NCI-H446 treated with DMSO at 0.1 percent for 48 hours (cell line): ENCODE measurements around the gene CABLES1.

ENCODE experiments used
- DNase-seq: peaks from one replicate; lab custom pipeline; 2025; lab: John Stamatoyannopoulos, UW

CABLES1 gene

DNA sequence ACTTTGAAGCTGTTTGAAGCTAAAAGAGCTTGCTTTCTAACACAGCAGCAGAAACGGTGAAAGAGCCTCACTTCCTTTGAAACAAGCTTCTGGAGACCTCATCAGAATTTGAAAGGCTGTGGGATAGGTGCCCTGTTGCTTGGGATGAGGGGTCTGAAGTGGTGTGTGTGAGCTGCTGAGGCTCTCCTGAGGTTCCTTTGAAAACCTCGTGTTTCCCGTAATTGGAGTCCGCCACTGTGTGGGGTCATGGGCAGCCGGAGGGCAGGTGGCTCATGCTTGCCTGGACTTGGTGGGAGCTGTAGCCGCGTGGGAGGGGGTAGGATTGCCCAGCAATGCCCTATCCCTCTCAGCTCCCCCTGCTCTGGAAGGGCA is 34.4 kb downstream of the CABLES1 start:
- no peak for DNase-seq

- DNase-seq, result no peak
Measured at GRCh38 chr18:23170137-23170536, 34.9 kb downstream of the CABLES1 start.

DNA sequence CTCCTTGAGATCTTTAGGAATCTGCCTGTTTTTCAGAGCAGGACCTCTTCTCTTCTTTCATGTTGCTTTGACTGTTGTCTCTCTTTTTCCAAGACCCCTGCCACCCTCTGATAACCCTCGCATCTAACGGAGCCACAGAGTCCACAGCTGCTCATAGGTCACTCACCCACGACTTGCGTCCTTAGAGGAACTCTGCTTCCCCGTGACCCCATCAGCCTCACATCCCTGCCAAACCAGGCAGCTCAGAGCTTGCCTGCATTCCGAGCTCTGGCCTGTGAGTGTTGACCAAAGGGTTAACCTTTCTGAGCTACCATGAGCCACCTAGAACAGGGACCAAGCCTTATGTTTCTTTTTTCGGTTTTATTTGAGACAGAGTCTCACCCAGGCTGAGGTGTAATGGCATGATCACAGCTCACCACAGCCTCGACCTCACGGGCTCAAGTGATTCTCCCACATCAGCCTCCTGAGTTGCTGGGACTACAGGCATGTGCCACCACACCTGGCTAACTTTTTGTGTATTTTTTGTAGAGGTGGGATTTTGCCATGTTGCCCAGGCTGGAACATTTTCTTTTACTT is 36.4 kb downstream of the CABLES1 start:
- no peak for DNase-seq

GRCh38 chr18:23172591-23173380 is 37.5 kb downstream of the CABLES1 start:
- DNase-seq, result no peak

DNA sequence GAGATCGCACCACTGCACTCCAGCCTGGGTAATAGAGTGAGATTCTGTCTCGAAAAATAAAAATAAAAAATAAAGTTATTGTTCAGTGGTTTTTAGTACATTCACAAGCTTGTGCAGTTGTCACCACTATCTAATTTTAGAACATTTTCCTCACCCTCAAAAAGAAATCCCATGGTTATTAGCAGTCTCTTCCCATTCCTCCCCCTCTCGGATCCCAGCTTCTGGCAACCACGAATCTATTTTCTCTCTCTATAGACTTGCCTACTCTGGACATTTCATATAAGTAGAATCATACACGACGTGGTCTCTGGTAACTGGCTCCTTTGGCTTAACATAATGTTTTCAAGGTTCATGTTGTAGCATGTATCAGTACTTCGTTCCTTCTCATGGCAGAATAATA is 38.6 kb downstream of the CABLES1 start:
- DNase-seq, result no peak

DNA sequence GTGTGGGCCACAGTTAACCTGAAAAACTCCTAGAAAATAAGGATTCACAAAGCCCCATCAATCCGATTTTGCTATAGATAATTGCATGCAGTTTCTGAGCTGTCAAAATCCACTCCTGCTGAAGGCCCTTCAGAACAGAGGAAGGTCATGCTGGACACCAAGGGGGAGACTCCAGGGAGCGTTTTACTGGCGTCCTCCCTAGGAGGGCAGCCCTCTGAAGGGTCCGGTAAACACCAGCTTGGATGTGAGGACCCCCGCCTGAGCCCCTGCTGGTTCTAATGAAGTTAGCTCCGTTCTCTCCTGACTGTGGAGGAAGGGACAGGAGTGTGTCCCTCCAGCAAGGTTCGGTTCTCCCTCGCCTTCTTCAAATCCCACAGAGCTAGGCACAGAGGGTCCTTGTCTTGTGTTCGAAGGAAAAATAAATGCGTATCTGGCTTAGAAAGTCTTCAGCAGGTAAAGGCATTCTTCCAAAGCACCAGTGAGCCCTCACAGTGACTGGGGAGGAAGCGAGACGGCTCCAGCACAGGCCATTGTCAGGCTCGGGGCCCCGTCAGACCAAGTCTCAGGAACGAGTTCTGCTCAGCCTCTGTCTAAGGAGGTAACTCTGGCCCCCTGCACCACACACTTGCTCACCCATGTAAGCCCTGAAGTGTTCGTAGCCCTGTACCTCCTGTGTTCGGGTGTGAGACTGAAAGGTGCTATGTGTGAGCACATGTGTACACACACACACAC is 41.6 kb downstream of the CABLES1 start:
- no peak for DNase-seq

GRCh38 chr18:23177433-23178072 is 42.3 kb downstream of the CABLES1 start:
- no peak for DNase-seq

- DNase-seq, result no peak
Measured at GRCh38 chr18:23178201-23178600, 42.9 kb downstream of the CABLES1 start.

GRCh38 chr18:23178661-23179081 is 43.4 kb downstream of the CABLES1 start:
- no peak for DNase-seq

GRCh38 chr18:23179416-23179815 is 44.1 kb downstream of the CABLES1 start:
- no peak for DNase-seq

DNA sequence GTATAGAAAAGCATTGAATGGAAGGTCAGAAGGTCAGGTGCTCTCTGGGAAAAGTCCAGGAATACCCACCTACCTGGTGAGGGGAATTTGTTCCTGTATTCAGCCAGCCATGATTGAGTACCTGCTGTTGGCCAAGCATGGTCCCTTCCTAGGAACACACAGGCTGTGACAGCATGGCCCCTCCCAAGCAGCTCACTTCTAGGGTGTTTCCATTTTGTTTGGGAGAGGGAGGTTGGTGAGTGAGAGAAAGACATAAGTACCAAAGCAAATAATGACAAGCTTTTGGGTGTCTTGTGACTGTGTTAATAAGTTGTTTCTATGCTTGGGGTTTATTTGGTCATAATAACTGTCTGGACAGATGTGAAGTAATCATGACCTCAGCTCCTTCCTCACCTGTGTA is 46.3 kb downstream of the CABLES1 start:
- no peak for DNase-seq

GRCh38 chr18:23182606-23183005 is 47.3 kb downstream of the CABLES1 start:
- DNase-seq, result no peak

- DNase-seq, result no peak
Measured at GRCh38 chr18:23183411-23184150, 48.3 kb downstream of the CABLES1 start.

DNA sequence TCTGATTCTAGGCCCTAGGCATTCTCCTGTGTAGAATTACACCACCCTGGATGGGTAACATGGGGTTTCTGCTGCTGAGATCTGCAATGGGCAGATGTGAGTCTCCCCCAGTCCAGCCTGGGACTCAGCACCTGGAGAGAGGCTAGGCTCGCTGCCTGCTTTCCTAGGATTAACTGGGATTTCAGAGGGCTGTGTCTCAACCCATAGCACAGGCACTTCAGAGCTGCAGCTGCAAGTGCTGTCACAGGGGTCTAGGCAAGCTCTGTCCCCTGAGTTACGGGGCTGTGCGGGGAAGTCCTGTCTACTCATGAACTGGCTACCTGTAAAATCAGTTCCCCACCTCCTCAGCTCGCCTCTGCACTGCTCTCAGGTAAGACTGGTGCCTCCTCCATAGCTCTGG is 51.5 kb downstream of the CABLES1 start:
- no peak for DNase-seq

DNA sequence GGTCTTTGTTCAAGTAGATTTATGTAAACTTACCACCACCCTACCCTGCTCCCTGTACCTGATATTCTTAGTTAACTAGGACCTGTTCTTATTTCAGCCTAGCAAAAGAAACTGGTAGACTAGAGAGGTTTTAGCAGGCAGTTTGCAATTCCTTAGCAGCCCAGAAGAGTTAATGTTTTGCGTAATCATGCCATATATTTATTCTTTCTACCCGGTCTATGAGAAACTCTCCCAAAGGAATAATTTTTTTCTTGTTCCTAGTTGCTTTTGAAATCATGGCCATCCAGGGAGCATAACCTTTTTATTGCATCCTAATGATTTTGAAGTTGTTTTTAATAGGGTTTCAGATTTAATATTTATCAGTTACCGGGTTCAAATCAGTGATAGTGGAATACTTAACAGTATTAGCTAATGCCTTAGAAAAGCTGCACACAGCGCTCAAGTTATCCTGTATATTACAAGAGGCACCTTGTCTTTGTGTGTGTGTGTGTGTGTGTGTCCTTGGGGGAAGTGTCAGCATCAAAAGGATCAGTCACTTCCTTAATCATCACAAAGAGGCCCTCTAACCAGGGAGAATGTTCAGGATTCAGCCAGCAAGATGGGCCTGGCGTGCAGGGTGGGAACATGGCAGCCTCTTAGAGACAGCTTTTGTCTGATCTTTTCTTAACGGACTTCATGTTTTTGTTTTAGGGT is 52.9 kb downstream of the CABLES1 start:
- no peak for DNase-seq

- DNase-seq, result no peak
Measured at GRCh38 chr18:23189099-23189498, 53.8 kb downstream of the CABLES1 start.

DNA sequence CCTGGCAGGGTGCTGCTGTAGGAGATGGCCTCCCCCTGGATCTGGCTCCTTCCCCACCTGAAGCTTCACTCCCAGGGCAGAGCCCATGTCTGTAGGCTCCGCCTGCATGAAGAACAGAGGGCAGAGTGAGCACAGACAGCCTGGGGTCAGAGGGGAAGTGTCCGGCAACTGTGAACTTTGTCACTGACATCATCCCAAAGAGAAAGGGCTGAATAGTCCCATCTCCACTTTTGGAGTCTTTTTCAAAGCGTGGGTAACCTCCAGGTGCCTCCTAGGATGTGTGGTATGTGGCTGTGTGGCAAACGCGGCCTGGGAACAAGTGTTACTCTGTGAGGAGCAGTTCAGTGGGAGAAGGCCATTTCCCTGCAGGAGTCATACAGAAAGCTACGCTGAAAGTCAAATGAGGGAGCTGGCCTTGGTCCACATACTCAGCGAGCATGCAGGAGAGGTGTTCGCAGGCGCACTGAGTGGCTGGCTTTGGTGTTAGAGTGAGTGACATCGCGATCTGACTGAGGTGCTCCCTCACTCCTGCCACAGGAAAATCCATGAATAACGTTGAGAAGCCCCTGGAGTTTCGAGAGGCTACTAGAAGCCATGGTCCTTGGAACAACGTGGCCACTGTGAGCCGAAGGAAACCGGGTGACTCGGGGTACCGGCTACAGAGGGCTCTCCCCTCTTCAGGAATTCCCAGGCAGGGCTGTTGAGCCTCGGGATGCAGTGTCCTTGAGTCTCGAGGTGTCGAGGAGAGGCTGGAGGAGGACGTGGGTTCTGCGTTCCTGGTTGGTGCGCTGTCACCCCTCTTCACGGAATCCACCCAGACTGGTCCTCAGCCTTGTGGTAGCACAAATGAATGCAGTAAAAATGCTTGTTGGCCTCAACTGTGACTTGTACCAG is 54.7 kb downstream of the CABLES1 start:
- no peak for DNase-seq

GRCh38 chr18:23191232-23191631 is 55.9 kb downstream of the CABLES1 start:
- DNase-seq, result no peak

GRCh38 chr18:23193742-23194141 is 58.5 kb downstream of the CABLES1 start:
- DNase-seq, result no peak
